Keratinocyte (primary cell): ENCODE data around the gene HOMEZ.
"Not testable (repeated sequence)": the region's sequence is repeated elsewhere in the genome, so short reads cannot be mapped to it uniquely, and the experiment has no call there.

ENCODE experiments used
- CTCF ChIP-seq, 3 experiments: IDR thresholded peaks in 1 of 3; conservative IDR thresholded peaks in 1 of 3; optimal IDR thresholded peaks in 1 of 3; 2 replicates in 2 of 3; 3 replicates in 1 of 3; pipeline versions ENCODE3 to v1.5.1; 2011; ENCODE audit warnings: low read length in 3 of 3, mild to moderate bottlenecking in 3 of 3, moderate library complexity in 2 of 3, control low read depth in 1 of 3, inconsistent platforms in 1 of 3; ENCODE audit not compliant: insufficient read depth in 2 of 3; ENCODE audit errors: extremely low read depth in 1 of 3
- EZH2 ChIP-seq: IDR thresholded peaks from one replicate; pipeline ENCODE4 v1.6.1; 2012; ENCODE audit warnings: inconsistent platforms, mild to moderate bottlenecking, low read length, moderate library complexity

- TF ChIP-seq CTCF (optimal IDR thresholded peaks at IDR 0.05 in 1 of 3, IDR thresholded peaks at IDR 0.05 in 1 of 3, conservative IDR thresholded peaks at IDR 0.05 in 1 of 3; ENCODE audit: extremely low read depth in 1 of 3, insufficient read depth in 2 of 3, low read length in 3 of 3); EZH2: not testable (repeated sequence)
Measured at GRCh38 chr14:23241061-23241715, 44.7 kb downstream of the HOMEZ start.
